Neuronal stem cell (in vitro differentiated cells): ENCODE results near the gene ZFAND2A. TPM values are rescaled to one million over a fixed set of nuclear protein-coding genes. Genes with fewer than 3 reads are reported as not detected.
A peak's percentile ranks its signal among the peaks of the same experiment; 100 is the strongest.
"Not testable (repeated sequence)": the region's sequence is repeated elsewhere in the genome, so short reads cannot be mapped to it uniquely, and the experiment has no call there.

Experiments
- DNase-seq: peaks from one replicate; pipeline ENCODE4 v3.0.0-alpha.2; 2013; ENCODE audit warnings: low spot score
- H2AFZ ChIP-seq: one replicate; pipeline ENCODE4 v1.6.1; 2013; ENCODE audit warnings: mild to moderate bottlenecking, low read length, inconsistent platforms
- H2AK5ac ChIP-seq: 2 replicates; pipeline ENCODE4 v1.6.1; 2013; ENCODE audit warnings: low read depth, mild to moderate bottlenecking, inconsistent platforms, low read length, moderate library complexity, mixed read lengths
- H2BK120ac ChIP-seq: 2 replicates; pipeline ENCODE4 v1.6.1; 2013; ENCODE audit warnings: low read depth, mild to moderate bottlenecking, inconsistent platforms, low read length, moderate library complexity, mixed read lengths
- H2BK12ac ChIP-seq: one replicate; pipeline ENCODE4 v1.6.1; 2013; ENCODE audit warnings: low read length, inconsistent platforms
- H2BK15ac ChIP-seq: 2 replicates; pipeline ENCODE4 v1.6.1; 2013; ENCODE audit warnings: mild to moderate bottlenecking, low read length, inconsistent platforms, mixed read lengths
- H2BK5ac ChIP-seq: one replicate; pipeline ENCODE4 v1.6.1; 2013; ENCODE audit warnings: inconsistent platforms, mild to moderate bottlenecking, low read length, moderate library complexity
- H3K14ac ChIP-seq: one replicate; pipeline ENCODE4 v1.6.1; 2013; ENCODE audit warnings: low read length, inconsistent platforms
- H3K18ac ChIP-seq: 2 replicates; pipeline ENCODE4 v1.6.1; 2013; ENCODE audit warnings: low read length, inconsistent platforms
- H3K23ac ChIP-seq: 2 replicates; pipeline ENCODE4 v1.6.1; 2013; ENCODE audit warnings: low read depth, mild to moderate bottlenecking, mixed read lengths, low read length, inconsistent platforms; ENCODE audit not compliant: poor library complexity
- H3K27ac ChIP-seq: replicated peaks from 3 replicates; pipeline ENCODE4 v1.5.1; 2013; ENCODE audit warnings: low read length, inconsistent platforms
- H3K27me3 ChIP-seq, 3 experiments: 2 replicates each; pipeline ENCODE4 v1.6.1; 2013; ENCODE audit warnings: low read length in 3 of 3, mild to moderate bottlenecking in 2 of 3, inconsistent platforms in 1 of 3, low read depth in 1 of 3, mixed read lengths in 1 of 3, moderate library complexity in 1 of 3; ENCODE audit not compliant: control insufficient read depth in 3 of 3, insufficient read depth in 3 of 3
- H3K36me3 ChIP-seq, 2 donors: replicated peaks in 1 of 2; 2 replicates each; pipeline ENCODE4 v1.6.1; 2013; ENCODE audit warnings: low read length in 2 of 2; ENCODE audit not compliant: control insufficient read depth in 2 of 2, insufficient read depth in 2 of 2
- H3K4ac ChIP-seq: 2 replicates; pipeline ENCODE4 v1.6.1; 2013; ENCODE audit warnings: inconsistent platforms, mild to moderate bottlenecking, low read length, moderate library complexity
- H3K4me1 ChIP-seq, 2 donors: 1 replicate in 1 of 2; 2 replicates in 1 of 2; pipeline ENCODE4 v1.6.1; 2013; ENCODE audit warnings: low read length in 2 of 2, low read depth in 1 of 2; ENCODE audit not compliant: control insufficient read depth in 2 of 2, insufficient read depth in 1 of 2
- H3K4me2 ChIP-seq: one replicate; pipeline ENCODE4 v1.6.1; 2013; ENCODE audit warnings: mild to moderate bottlenecking, low read length, inconsistent platforms; ENCODE audit not compliant: insufficient read depth, poor library complexity, severe bottlenecking
- H3K4me3 ChIP-seq, 2 donors: 2 replicates each; pipeline ENCODE4 v1.5.1; 2013; ENCODE audit warnings: low read length in 2 of 2, mild to moderate bottlenecking in 2 of 2, inconsistent platforms in 1 of 2, moderate library complexity in 1 of 2
- H3K79me1 ChIP-seq: one replicate; pipeline ENCODE4 v1.6.1; 2013; ENCODE audit warnings: low read depth, mild to moderate bottlenecking, inconsistent platforms, low read length, moderate library complexity
- H3K9ac ChIP-seq: one replicate; pipeline ENCODE4 v1.6.1; 2013; ENCODE audit warnings: mild to moderate bottlenecking, low read depth, low read length, inconsistent platforms; ENCODE audit not compliant: poor library complexity
- H3K9me3 ChIP-seq, 2 donors: replicated peaks in 1 of 2; 2 replicates each; pipeline versions ENCODE3 to v1.6.1; 2013; ENCODE audit warnings: low read length in 2 of 2, mild to moderate bottlenecking in 2 of 2, inconsistent platforms in 1 of 2, low read depth in 1 of 2, mixed read lengths in 1 of 2, moderate library complexity in 1 of 2; ENCODE audit not compliant: control insufficient read depth in 2 of 2, insufficient read depth in 1 of 2
- H4K8ac ChIP-seq: one replicate; pipeline ENCODE4 v1.6.1; 2013; ENCODE audit warnings: low read depth, mild to moderate bottlenecking, inconsistent platforms, low read length, moderate library complexity
- H4K91ac ChIP-seq: one replicate; pipeline ENCODE4 v1.6.1; 2013; ENCODE audit warnings: low read length, low read depth, mild to moderate bottlenecking, inconsistent platforms; ENCODE audit not compliant: poor library complexity
- WGBS, 2 donors: extraction: QIAGEN DNeasy Blood & Tissue Kit; methylation state at CpG; one replicate each; pipeline ENCODE4 v1.1.7; 2013; ENCODE audit warnings: missing lambda C conversion rate in 2 of 2, mixed read lengths in 1 of 2; ENCODE audit not compliant: insufficient read length in 2 of 2, insufficient replicate concordance in 1 of 2; ENCODE audit errors: extremely low coverage in 2 of 2; 5-methylcytosine and 5-hydroxymethylcytosine counted together
- polyA plus RNA-seq, 2 experiments: library from polyadenylated mRNA; stranded (reverse); fragments of 200-250 nt; gene quantifications; one replicate each; pipeline ENCODE4 v1.2.3, GENCODE V29; 2013

Gene ZFAND2A, protein sequence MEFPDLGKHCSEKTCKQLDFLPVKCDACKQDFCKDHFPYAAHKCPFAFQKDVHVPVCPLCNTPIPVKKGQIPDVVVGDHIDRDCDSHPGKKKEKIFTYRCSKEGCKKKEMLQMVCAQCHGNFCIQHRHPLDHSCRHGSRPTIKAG
- polyA plus RNA-seq (2013, experiment 1 of 2), result 9.5 TPM
- 8.7 TPM for polyA plus RNA-seq (2013, experiment 2 of 2)

DNA sequence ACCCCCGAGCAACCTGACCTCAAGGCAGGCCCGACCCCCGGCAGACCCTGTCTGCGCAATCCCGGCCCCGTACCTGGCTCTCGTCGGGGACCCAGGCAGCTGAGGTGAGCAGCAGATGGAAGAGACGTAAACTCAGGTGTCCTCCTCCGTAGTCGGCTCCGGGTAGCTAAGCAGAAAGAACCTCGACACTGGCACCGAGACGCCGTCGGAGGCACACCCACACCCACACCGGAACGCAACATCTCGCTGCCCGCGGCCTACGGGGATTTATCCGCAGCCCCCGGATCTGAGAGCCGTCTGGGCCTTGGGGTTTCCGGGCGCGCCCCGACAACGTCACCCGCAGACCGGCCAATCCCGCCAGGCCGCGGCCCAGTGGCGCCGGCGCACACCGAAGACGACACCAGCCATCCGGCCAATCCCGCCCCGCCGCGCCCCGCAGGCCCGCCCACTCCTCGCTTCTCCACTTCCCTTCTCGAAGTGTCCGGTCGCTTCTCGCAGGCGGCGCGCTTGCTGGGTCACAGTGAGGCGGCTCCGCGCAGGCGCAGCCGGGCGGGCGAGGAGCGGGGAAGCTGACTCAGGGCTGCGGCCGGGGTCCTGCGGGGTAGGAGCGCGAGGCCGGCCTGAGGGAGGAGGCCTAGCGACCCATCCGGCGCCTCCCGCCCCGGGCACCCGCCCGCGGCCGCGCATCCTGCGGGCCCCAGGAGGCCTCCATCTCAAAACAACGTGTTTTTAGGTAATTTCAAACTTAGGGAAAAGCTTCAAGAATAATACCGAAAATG is at the start of gene ZFAND2A:
TSS of gene ZFAND2A (minus strand) at position 306 of the 779 bp plus-strand sequence. CDS start 1,984 bp downstream, outside the sequence.
- Histone ChIP-seq H2AK5ac (peak within 1 kb of the TSS; percentile 100), H3K4me1 (peaks cover 3 to 8% of the 10 kb centered on the region in 2 donors), H2BK15ac (no peak within 1 kb of the TSS), H4K91ac (peak within 1 kb of the TSS; percentile 12), H3K14ac (peak within 1 kb of the TSS; percentile 94), H3K18ac (peak within 1 kb of the TSS; percentile 96), H3K79me1 (peaks cover 8% of the 10 kb centered on the region), H3K9me3 (no peaks in the 10 kb centered on the region), H2BK120ac (no peak within 1 kb of the TSS), H3K4me2 (peak within 1 kb of the TSS; percentile 73), H2AFZ (peak within 1 kb of the TSS; percentile 91), H2BK12ac (no peak within 1 kb of the TSS), H3K4ac (peak within 1 kb of the TSS; percentile 98), H3K9ac (peak within 1 kb of the TSS; percentile 97), H3K27me3 (no peaks in the 10 kb centered on the region), H3K27ac (peak within 1 kb of the TSS; percentile 85), H3K36me3 (peaks cover 9 to 46% of the 10 kb centered on the region in 2 donors), H4K8ac (peak within 1 kb of the TSS; percentile 98), H2BK5ac (peak within 1 kb of the TSS; percentile 82), H3K23ac (peak within 1 kb of the TSS; percentile 98), H3K4me3 (peak within 1 kb of the TSS; percentile 72 to 99)
- WGBS, 2 donors, result no CpG with 5 or more reads among the region's 83 CpGs
- DNase-seq, result peak; percentile 97

GRCh38 chr7:1209097-1209496 is 49.1 kb upstream of the ZFAND2A start:
- Histone ChIP-seq H4K91ac (no peak overlapping the region), H3K27ac (no peak overlapping the region), H2AFZ (no peak overlapping the region), H3K23ac (no peak overlapping the region), H2AK5ac (no peak overlapping the region), H2BK120ac (no peak overlapping the region), H3K79me1 (no peaks in the 10 kb centered on the region), H3K9ac (no peak overlapping the region), H3K4me2 (no peak overlapping the region), H3K36me3 (no peaks in the 10 kb centered on the region), H2BK5ac (no peak overlapping the region), H3K14ac (no peak overlapping the region), H3K4me1 (no peaks in the 10 kb centered on the region), H3K4ac (no peak overlapping the region), H3K27me3 (peaks cover 0 to 70% (median 0%) of the 10 kb centered on the region in 3 experiments), H3K18ac (no peak overlapping the region), H2BK12ac (no peak overlapping the region), H3K4me3 (no peak overlapping the region), H4K8ac (no peak overlapping the region), H3K9me3 (no peaks in the 10 kb centered on the region), H2BK15ac (no peak overlapping the region)
- DNase-seq, result no peak
- no CpG with 5 or more reads among the region's 14 CpGs for WGBS, 2 donors

GRCh38 chr7:1205742-1206141 is 45.7 kb upstream of the ZFAND2A start:
- H3K27ac ChIP-seq, H4K8ac ChIP-seq, H3K36me3 ChIP-seq, H3K79me1 ChIP-seq, H3K9ac ChIP-seq, H2BK15ac ChIP-seq, H3K4ac ChIP-seq, H2AK5ac ChIP-seq, H3K4me2 ChIP-seq, H3K4me1 ChIP-seq, H3K18ac ChIP-seq, DNase-seq, H3K14ac ChIP-seq, H4K91ac ChIP-seq, H2BK120ac ChIP-seq, H2AFZ ChIP-seq, H3K9me3 ChIP-seq, H3K23ac ChIP-seq, H3K4me3 ChIP-seq, H2BK12ac ChIP-seq, H2BK5ac ChIP-seq: not testable (repeated sequence)
- peaks cover 0 to 51% (median 0%) of the 10 kb centered on the region in 3 experiments for H3K27me3 ChIP-seq
- WGBS, 2 donors, result no CpG with 5 or more reads among the region's 7 CpGs

DNA sequence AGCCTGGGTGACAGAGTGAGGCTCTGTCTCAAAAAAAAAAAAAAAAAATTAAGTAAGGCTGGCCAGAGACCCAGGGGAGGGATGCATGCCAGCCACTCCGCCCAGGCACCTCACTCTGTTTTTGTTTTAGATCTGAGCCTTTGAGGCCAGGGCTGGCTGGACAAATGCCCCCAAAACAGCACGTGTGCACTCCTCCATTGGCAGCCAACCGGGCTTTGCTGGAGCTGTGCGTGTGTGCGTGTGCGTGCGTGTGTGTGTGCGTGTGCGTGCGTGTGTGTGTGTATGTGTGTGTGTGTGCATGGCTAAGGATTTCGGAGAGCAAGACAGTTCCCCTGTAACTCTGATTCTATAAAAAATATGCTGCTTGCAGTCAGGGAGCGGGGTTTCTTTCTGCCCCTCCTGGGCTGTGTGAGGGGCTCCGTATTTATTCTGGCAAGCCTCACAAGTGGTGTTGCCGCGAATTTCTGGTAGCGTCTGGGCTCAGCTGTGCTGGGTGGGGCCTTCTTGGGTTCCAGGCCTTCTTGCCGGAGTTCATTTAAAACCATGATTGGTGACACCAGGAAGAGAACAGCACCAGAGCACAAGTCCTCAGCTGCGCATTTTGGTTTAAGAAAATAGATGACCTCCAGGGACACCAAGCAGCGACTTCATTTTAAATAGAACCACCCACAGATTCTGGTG is 44.6 kb upstream of the ZFAND2A start:
- H2BK5ac ChIP-seq, result no peak overlapping the region
- H2BK120ac ChIP-seq, result no peak overlapping the region
- H4K91ac ChIP-seq, result no peak overlapping the region
- no peak overlapping the region for H3K9ac ChIP-seq
- H3K27me3 ChIP-seq, result peaks cover 0 to 42% (median 0%) of the 10 kb centered on the region in 3 experiments
- no peaks in the 10 kb centered on the region for H3K9me3 ChIP-seq
- H3K27ac ChIP-seq, result no peak overlapping the region
- H3K36me3 ChIP-seq, result no peaks in the 10 kb centered on the region
- H3K18ac ChIP-seq, result no peak overlapping the region
- H4K8ac ChIP-seq, result no peak overlapping the region
- no peak overlapping the region for H3K4me3 ChIP-seq
- H2BK15ac ChIP-seq, result no peak overlapping the region
- no peaks in the 10 kb centered on the region for H3K4me1 ChIP-seq
- WGBS, 2 donors, result no CpG with 5 or more reads among the region's 19 CpGs
- no peak overlapping the region for H2BK12ac ChIP-seq
- no peak overlapping the region for H3K4ac ChIP-seq
- H2AK5ac ChIP-seq, result no peak overlapping the region
- H3K14ac ChIP-seq, result no peak overlapping the region
- DNase-seq, result no peak
- no peaks in the 10 kb centered on the region for H3K79me1 ChIP-seq
- H3K23ac ChIP-seq, result no peak overlapping the region
- H3K4me2 ChIP-seq, result no peak overlapping the region
- no peak overlapping the region for H2AFZ ChIP-seq
